ENCODE data around the gene SLCO4A1.
A peak's percentile ranks its signal among the peaks of the same experiment; 100 is the strongest.

Gene SLCO4A1

DNA sequence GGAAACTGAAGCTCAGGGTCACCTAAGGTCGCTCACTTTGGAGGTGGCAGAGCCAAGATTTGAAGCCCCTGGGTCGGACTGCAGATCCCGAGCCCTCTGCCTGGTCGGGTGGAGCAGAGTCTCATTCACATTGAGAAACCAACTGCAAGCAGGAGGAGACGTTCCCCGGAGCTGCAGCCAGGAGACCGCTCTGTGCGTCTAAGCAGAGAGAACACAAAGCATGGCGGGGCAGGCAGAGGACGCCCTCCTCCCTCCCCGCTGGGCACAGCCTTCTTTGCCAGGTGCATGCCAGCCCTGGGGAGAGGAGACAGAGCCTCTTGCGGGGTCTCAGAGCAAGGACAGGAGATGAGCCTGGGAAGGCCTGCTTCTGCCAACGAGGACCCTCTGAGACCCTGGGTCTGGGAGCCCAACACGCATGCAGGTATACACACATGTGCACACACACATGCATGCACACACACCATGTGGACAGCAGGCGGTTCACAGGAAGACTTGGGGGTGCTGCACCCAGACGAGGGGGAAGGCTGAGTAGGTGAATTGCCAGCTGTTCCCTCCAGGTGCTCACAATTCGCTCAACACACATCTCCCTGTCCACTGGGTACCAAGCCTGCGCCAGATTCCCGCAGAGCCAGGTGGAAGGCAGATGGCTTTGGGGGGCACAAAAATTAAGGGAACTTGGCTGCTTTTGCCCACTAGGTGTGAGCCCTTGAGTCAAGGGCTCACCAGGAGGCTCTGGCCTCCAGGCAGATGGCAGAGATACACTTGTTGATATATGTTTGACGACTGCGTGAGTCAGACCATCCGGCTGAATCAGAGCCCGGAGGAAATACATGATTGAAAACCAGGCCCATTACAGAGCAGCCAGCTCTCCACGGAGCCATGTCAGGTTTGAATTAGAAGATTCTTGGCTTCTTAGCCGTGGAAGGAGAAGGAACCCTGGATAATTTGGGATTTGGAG is 60.9 kb downstream of the SLCO4A1 start:
- no peak for DNase-seq (ENCODE audit: low read depth)

DNA sequence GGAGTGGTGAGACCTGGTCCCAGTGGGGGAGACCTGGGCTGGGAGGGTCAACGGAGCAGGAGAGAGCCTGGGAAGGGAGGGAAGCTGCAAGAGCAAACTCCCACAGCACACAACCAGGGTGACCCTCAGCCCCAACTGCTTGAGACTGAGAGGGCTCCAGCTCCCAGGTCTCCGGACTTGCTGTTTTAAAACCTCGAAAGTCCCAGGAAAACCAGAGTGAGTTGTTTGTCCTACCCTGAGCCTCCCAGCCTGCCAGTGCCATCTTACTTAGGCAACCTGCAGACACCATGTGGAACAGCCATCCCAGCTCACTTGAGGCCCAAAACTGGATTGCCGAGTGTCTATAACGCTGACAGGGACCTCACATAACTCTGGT is 61.5 kb downstream of the SLCO4A1 start:
- no peak for DNase-seq (ENCODE audit: low read depth)

DNA sequence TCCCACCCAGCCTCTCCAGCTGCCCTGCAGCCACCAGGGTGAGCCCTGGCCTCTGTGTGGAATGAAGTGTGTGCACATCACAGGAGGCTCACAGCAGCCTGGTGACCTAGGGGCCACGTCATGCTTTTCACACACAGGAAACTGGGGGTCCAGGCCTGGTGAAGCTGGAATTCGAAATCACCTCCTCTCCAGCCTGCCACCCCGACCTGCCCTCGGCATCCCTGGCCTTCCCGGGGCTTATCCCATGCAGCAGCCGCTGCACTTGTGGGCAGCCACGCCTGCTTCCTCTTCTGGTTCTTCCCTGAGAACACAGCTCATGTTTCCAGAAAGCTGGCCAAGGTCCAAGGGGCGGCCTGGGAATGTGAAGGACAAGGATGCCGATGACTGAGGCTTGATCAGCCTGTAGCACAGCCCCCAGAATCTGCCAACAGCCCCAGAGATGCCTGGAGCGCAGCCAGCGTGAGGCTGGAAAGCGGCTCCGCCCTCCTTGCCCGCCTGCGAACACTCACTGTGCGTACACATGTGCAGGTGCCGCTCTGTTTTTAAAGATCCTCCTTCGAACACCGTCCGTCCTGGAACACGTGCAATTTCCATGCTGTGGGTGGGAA is 62.1 kb downstream of the SLCO4A1 start:
- DNase-seq (ENCODE audit: low read depth) = no peak

DNA sequence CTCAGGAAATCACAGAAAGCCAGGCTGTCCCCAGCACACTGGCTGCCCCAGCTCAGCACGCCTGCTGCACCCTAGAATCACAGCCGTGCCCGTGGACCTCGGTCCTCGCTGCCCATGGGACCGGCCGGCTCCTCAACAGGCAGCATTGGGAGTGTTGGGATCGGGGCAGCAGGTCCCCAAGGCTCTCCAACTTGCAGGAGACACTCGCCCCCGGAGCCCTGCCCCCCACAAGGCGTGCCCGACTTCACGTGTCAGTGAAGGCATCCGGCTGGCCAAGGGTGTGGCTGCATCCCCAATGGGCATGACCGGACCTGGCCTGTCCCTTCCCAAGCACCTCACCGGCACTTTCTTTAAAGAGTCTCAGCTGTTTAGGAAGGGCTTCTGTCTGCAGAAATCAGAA is 63.3 kb downstream of the SLCO4A1 start:
- DNase-seq (ENCODE audit: low read depth) = no peak

DNA sequence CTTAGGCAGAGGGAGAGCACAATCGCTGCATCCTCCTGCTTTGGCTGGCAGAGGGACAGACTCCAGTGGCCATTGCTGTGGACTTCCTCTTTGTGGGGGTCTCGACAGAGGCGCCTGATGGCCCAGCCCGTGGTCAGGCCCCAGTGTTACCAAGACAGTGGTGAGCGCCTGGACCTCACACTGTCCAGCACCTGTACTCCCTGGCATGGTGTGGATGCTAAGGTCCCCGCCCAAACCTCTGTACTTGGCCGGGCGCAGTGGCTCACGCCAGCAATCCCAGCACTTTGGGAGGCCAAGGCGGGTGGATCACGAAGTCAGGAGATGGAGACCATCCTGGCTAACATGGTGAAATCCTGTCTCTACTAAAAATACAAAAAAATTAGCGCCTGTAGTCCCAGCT is 64.0 kb downstream of the SLCO4A1 start:
- DNase-seq (ENCODE audit: low read depth) = no peak

DNA sequence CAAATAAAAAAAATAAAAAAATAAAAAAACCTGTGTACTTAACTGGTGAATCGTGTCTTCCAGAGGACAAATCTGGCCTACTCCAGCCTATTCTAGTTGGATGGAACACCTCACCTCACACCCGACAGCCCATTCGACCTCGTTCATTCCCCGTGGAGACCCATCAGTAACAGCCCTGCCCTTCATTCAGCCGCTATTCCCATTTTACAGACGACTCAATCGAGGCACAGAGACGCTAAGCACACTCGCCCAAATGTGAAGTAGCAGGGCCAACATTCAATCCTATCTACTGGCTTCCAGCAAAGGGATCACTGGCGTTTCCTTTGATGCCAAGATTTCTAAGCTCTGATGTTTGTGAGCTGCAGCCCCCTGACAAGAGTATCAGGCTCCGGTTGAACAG is 64.6 kb downstream of the SLCO4A1 start:
- no peak for DNase-seq (ENCODE audit: low read depth)

DNA sequence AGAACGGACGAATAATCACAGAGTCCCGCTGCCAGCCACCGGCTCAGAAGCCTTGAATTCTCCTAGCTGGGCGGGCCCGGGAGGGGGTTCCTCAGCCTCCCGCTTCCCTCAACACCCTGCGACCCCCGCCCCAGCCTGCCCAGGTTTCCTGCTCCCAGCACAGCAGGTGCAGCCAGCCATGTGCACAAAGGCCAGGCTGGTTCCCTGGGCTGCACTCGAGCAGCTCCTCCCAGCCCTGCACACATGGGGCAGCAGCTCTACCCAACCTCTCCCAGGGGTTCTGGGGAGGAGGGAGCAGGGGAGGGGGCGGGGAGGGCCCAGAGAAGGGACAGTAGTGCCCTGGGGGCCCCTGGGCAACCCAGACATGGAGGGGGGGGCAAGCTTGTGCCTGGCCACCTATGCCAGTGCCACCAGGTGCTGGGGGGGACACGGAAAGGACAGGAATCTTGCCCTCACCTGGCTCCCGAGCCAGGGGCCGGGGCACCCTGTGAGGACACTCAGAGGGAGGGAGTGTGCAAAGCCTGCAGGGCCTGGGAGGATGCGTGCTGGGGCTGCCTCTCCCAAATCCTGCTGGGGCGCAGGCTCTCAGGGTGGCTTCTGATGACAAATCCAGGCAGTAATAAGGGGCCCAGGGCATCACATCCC is 65.1 kb downstream of the SLCO4A1 start:
- no peak for DNase-seq (ENCODE audit: low read depth)

DNA sequence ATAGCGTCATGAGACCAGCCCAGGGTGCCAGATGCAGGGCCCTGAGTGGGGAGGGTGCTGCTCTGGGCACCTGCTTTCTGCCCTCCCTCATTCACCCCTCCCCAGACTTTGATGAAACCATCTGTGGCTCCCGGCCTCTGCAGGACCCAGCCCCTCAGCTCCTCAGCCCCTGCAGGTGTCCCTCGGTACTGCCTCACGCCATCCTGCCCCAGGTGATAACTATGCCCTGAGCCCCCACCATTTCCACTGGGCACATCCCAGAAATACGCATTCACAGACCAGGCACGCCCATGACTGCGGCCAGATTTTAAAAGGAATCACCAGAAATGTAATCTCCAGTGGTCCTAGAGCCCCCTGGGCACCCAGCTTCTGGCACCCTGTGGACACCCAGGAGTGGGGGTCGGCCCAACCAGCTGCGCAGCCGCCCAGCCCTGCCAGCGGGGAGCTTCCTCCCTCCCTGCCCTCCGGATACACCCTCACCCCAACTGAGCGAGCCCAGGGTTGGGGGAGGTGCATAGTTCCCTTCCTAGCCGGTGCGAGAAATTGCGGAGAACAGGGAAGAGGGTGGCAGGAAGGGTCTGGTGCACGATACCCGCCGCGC is 65.7 kb downstream of the SLCO4A1 start:
- DNase-seq (ENCODE audit: low read depth) = no peak

DNA sequence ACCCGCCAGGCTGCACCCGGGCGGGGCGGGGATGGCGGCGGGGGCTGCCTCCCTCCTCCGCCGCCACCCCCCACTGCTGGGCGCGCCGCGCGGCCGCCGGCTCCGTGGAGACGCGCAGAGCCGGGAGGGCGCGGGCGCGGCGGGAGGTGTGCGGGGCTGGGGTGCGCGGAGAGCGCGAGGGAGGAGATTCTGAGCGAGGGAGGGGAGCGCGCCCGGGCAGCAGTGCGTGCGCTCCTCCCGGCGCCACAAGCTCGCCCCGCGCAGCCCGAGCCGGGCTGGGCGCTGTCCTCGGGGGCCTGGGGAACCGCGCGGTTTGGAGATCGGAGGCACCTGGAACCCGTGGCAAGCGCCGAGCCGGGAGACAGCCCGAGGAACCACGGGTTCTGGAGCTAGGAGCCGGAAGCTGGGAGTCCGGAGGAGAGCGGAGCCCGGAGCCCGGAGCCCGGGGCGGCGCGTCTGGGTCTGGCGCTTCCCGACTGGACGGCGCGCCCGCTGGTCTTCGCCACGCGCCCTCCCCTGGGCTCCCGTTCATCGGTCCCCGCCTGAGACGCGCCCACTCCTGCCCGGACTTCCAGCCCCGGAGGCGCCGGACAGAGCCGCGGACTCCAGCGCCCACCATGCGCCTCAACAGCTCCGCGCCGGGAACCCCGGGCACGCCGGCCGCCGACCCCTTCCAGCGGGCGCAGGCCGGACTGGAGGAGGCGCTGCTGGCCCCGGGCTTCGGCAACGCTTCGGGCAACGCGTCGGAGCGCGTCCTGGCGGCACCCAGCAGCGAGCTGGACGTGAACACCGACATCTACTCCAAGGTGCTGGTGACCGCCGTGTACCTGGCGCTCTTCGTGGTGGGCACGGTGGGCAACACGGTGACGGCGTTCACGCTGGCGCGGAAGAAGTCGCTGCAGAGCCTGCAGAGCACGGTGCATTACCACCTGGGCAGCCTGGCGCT is 66.6 kb downstream of the SLCO4A1 start, which contains the start of gene NTSR1:
Gene NTSR1, plus strand, starts transcription at position 246 of the 946 bp plus-strand sequence. Its CDS starts 372 bp downstream, at position 618.
- DNase-seq (ENCODE audit: low read depth) = no peak

DNA sequence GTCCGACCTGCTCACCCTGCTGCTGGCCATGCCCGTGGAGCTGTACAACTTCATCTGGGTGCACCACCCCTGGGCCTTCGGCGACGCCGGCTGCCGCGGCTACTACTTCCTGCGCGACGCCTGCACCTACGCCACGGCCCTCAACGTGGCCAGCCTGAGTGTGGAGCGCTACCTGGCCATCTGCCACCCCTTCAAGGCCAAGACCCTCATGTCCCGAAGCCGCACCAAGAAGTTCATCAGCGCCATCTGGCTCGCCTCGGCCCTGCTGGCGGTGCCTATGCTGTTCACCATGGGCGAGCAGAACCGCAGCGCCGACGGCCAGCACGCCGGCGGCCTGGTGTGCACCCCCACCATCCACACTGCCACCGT is 67.2 kb downstream of the SLCO4A1 start:
- no peak for DNase-seq (ENCODE audit: low read depth)

DNA sequence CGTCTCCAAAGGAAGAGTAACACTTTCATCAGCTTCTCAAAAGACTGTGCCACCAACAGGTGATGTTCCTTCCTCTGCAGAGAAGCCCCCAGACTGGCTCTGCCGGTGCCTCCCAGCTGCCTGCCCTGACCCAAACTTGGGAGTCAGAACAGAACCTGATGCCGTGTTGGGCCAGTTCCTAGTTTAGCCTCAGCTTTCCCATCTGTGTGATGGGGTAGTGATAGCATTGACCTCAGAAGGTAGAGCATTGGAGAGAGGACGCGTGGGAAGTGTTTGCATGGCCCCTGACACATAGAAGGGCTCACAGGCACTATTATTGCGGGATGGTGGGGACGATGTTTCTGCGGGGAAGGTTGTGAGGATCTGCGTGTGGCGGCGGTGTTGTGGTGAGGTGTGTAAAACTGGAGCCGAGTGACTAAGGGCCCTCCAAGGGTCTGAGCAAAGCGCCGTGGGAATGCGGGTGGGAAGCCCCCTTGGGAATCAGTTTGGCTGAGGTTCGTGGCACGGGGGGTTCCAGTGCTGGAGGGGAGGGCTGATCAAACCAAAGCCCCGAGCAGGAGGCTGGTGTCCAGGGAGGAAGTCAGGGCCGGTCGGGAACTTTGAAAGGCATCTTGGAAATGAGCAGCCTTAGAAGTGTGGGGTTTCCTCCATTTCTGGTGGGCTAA is 68.0 kb downstream of the SLCO4A1 start:
- no peak for DNase-seq (ENCODE audit: low read depth)

DNA sequence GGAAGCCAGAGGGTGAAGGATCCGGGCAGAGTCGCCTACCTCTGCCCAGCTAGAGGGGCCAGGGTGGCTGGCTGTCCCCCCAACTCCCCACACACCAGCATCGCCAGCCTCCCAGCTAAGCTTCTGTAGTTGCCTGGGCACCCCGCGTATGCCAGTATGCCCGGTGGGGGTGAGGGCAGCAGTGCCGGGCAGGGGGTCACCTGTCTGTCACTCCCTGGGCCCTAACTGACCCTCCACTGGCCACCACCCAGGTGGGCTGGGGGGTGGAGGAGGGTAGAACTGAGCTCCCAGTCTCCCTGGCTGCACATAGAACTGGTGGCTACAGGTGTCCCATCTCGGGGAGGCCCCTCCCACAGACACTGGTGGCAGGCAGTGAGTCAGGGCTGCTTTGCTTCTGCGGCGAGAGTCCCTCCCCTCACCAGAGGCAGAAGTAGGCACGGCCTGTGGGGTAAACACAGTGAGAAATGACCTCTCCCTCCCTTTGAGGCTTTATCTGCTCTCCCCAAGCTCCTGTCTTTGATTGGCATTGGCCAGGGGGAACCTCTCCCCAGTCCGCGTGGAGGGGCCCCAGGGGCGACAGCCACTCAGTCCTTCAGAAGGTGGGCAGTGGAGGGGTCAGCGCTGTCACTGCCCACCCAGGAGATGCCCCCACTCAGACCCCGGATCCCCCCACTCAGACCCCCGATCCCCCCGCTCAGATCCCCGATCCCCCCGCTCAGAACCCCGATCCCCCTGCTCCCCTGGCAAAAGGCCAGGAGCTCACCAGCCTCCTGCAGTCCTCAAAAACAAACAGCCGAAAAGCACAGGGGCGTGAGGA is 68.8 kb downstream of the SLCO4A1 start:
- no peak for DNase-seq (ENCODE audit: low read depth)

DNA sequence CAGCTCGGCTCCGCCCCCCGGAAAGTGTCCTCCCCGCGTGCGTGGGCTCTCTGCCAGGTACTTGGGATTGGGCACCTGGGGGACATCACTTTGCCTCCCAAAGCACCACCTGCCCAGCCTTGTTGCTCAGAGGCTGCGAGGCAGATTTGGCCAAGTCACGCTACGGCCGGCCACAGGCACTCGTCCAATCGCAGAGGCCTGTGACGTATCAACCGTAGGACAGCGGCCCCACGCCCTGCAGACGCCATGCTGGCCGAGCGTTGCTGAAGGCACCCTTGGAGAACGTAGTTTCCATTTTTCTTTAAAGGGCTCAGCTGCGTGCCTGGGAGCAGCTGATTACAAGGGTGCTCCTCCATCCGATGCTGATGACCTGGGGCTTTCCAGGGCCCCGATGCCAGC is 69.4 kb downstream of the SLCO4A1 start:
- no peak for DNase-seq (ENCODE audit: low read depth)

DNA sequence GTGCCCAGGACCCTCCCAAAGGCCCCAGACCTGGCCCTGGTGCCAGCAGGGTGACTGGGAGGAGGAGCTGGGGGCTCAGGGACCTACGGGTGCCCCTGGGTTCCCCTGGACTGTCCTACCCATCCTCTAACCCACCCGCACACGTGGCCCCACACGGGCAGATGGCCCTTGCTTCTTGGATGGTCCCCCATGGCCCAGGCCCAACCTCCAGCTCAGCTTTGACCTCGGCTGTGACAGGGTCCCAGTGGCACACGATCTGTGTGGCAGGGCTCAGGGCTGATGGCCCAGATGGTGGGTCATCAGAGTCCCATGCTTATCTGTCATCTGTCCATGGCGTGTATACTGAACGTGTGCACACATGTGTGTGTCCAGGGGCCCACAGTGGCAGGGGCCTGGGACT is 70.3 kb downstream of the SLCO4A1 start:
- DNase-seq (ENCODE audit: low read depth) = no peak

DNA sequence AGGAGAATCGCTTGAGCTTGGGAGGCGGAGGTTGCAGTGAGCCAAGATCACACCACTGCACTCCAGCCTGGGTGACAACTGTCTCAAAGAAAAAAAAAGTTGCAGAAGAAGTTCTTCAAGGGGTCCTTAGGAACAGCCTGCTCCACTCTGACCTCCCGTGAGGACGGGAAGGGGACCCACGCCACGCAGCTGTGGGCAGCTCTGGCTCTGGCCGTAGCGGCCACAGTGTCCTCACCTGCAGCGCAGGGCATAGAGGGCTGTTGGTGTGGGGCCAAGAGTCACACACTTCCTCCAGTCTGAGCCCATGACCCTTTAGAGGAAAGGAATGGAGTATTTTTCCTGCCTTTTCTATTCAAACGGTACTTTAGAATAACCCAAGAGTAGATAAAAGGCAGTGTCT is 71.7 kb downstream of the SLCO4A1 start:
- no peak for DNase-seq (ENCODE audit: low read depth)

DNA sequence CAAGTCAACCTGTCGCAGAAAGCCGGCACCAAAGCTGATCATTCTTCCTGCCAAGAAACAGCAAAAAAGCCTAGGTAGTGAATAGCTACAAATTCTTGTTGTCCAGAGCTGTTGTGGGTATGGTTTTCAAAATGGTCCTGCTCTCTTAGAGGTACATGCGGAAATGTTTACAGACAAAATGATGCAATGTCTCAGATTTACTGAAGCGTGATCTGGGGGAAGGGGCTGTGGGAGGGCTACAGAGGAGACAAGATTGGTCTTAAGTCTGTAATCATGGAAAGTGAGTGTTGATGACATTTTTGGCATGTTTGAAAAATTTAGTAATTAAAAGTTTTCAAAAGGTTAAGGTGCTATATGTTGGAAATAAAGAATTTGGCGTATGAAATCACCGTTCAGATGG is 72.5 kb downstream of the SLCO4A1 start:
- DNase-seq (ENCODE audit: low read depth) = no peak

DNA sequence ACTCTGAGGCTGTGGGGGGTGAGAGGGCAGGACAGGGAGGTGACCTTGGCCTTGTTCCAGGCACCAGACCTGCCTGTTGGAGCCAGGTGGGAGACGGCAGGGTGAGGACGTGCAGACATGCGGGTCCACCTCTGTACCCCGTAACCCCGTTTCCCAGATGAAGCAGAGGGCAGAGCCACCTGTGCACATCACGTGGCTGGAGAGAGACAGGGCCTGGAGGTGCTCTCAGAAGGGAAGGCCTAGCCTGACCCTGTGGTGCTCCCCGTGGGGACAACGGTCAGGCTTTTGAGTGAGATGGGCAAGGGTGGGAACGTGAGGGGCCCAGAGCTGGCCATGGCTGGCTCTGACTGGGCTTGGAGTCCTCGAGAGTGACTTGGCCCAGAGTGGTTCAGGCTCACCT is 72.9 kb downstream of the SLCO4A1 start:
- no peak for DNase-seq (ENCODE audit: low read depth)

DNA sequence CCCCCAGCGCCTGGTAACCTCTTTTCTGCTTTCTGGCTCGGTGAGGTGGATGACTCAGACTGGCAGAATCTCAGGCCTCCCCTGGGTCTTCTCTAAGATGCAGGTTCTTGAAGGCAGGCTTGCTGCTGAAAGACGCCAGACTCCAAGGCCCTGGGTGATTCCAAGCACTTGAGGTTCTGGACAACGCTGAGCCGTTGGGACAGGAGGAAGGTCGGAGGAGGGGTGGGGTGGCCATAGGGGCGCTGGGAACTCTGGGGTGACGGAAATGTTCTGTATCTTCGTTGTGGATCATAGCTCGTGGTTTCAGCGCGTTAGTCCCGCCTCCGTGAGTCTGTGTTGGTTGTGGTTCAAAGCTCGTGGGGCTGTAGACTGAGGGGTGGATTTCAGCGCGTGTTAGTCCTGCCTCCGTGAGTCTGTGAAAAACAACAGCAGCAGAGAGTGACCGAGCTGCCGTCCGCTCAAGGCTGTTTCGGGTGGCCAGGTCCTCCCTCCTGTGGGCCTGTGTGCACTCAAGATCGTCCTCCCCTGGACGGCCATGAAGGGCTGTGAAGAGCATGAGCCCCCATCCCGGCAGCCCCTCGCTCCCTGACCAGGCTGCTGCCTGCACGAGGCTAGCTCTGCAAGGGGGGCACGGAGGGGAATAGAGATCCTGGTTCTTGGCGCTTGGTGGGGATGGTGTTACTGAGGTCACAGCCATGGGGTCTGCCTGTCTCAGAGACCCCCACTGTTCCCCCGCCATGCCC is 74.1 kb downstream of the SLCO4A1 start:
- peak; percentile 26 for DNase-seq (ENCODE audit: low read depth)

DNA sequence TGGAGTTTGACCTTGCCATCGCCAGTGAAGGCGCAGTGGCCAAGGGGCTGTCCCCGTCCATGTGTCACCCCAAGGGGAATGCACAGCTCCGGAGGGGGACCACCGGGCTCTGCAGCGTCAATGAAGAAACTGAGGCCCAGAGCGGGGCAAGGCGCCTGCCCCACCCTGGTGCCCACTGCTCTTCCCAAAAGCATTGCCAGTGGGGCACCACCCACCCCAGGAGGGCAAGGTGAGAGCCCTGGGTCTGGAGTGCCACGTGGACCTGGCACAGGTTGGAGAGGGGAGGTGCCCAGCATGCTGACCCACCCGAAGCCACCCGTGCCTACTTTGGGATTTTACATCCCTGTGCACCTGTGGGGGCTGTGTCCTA is 74.6 kb downstream of the SLCO4A1 start:
- no peak for DNase-seq (ENCODE audit: low read depth)

Data from T-helper 22 cell (primary cell).